Erythroblast (primary cell): ENCODE data around the gene DNAH14.

Source experiments
- GATA1 ChIP-seq: IDR thresholded peaks from 2 replicates; pipeline ENCODE4 v1.6.1; 2011; ENCODE audit warnings: low read depth, mild to moderate bottlenecking, control low read depth, low read length, moderate library complexity
- POLR2A ChIP-seq: IDR thresholded peaks from 2 replicates; pipeline ENCODE4 v1.6.1; 2011; ENCODE audit warnings: mild to moderate bottlenecking, low read length

GRCh38 chr1:225242611-225243010 is 313.1 kb downstream of the DNAH14 start:
- TF ChIP-seq POLR2A (no peak), GATA1 (no peak)
